Nephron (organoid): ENCODE measurements around the gene HNRNPA0.
A peak's percentile ranks its signal among the peaks of the same experiment; 100 is the strongest.

Source experiments
- H3K27ac Mint-ChIP-seq, 3 experiments: 2 replicates each; pipeline ENCODE4 v1.8.0; 2020; ENCODE audit warnings: mixed read lengths in 3 of 3, mild to moderate bottlenecking in 2 of 3, moderate library complexity in 1 of 3
- H3K27me3 Mint-ChIP-seq: 2 replicates; pipeline ENCODE4 v1.8.0; 2021; ENCODE audit warnings: low read depth, mild to moderate bottlenecking, moderate library complexity, mixed read lengths
- H3K36me3 Mint-ChIP-seq: 2 replicates; pipeline ENCODE4 v1.8.0; 2020; ENCODE audit warnings: low read depth, mixed read lengths
- H3K4me1 Mint-ChIP-seq: 2 replicates; pipeline ENCODE4 v1.8.0; 2020; ENCODE audit warnings: mixed read lengths
- H3K4me3 Mint-ChIP-seq, 3 experiments: 2 replicates each; pipeline ENCODE4 v1.8.0; 2020; ENCODE audit warnings: mild to moderate bottlenecking in 3 of 3, mixed read lengths in 3 of 3, moderate library complexity in 2 of 3
- H3K9me3 Mint-ChIP-seq: 2 replicates; pipeline ENCODE4 v1.8.0; 2020; ENCODE audit warnings: mixed read lengths
- TF ChIP-seq, protein P1 (sequence below), 3 experiments: fragments of 200-600 bp; sonication (generic); IDR thresholded peaks; one replicate each; pipeline ENCODE4 v1.5.0; 2021; ENCODE audit warnings: antibody characterized with exemption in 3 of 3; ENCODE audit not compliant: unreplicated experiment in 3 of 3

HNRNPA0 gene

DNA sequence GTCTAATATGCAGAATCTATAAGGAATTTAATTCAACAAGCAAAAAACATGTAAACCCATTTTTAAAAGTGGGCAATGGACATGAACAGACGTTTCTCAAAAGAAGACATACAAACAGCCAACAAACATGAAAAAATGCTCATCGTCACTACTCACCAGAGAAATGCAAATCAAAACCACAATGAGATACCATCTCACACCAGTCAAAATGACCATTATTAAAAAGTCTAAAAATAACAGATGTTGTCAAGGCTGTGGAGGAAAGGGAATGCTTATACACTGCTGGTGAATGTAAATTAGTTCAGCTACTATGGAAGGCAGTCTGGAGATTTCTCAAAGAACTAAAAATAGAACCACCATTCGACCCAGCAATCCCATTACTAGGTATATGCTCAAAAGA lies 15.2 kb downstream of the HNRNPA0 start:
- Mint-ChIP-seq H3K27ac (no peak overlapping the region), H3K4me3 (no peak overlapping the region), H3K36me3 (no peaks in the 10 kb centered on the region), H3K27me3 (no peaks in the 10 kb centered on the region), H3K4me1 (no peaks in the 10 kb centered on the region), H3K9me3 (peaks cover 5% of the 10 kb centered on the region)
- TF ChIP-seq, protein P1, sequence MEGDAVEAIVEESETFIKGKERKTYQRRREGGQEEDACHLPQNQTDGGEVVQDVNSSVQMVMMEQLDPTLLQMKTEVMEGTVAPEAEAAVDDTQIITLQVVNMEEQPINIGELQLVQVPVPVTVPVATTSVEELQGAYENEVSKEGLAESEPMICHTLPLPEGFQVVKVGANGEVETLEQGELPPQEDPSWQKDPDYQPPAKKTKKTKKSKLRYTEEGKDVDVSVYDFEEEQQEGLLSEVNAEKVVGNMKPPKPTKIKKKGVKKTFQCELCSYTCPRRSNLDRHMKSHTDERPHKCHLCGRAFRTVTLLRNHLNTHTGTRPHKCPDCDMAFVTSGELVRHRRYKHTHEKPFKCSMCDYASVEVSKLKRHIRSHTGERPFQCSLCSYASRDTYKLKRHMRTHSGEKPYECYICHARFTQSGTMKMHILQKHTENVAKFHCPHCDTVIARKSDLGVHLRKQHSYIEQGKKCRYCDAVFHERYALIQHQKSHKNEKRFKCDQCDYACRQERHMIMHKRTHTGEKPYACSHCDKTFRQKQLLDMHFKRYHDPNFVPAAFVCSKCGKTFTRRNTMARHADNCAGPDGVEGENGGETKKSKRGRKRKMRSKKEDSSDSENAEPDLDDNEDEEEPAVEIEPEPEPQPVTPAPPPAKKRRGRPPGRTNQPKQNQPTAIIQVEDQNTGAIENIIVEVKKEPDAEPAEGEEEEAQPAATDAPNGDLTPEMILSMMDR (IDR thresholded peaks at IDR 0.05; ENCODE audit: unreplicated experiment in 3 of 3) = no peak

DNA sequence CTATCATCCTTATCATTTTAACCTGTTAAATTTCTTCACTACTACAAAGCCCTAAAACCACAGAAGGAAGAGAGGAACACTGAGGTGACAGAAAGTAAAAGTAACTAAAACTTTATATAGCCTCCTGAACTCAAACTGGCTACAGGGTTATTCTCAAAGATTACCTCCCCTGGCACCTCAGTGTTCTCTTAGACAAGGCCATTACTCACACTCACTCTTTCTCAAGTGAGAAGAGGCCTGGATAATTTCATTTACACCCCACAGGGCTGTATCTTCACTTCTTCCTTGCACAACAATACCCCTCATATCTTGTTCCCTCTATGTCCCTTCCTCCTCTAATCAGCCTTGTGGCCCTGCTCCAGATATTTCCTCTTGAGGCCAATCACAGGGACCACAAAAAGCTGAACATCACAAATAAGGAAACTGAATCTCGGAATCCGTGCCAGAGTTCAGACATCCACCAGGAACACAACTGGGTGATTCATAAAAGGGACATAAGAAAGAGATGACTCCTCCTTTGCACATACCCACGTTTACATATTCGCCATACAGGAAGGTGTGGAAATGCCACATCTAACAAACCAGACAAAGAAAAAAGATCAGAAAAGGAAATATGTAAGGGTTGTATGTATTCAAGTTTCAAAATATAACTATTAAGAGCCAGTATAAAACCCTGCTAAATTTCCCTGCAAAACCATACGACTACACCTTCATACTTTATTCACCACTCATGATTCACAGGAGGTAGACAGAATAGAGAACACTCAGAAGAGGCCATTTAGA lies 16.6 kb downstream of the HNRNPA0 start:
- Mint-ChIP-seq H3K4me3 (peak overlapping the region in 2 of 3 experiments; percentile 4 to 46), H3K27ac (peak overlapping the region in 1 of 3 experiments; percentile 57), H3K36me3 (no peaks in the 10 kb centered on the region), H3K27me3 (no peaks in the 10 kb centered on the region), H3K9me3 (peaks cover 5% of the 10 kb centered on the region), H3K4me1 (peaks cover 7% of the 10 kb centered on the region)
- TF ChIP-seq, protein P1 (IDR thresholded peaks at IDR 0.05; ENCODE audit: unreplicated experiment in 3 of 3) = no peak

DNA sequence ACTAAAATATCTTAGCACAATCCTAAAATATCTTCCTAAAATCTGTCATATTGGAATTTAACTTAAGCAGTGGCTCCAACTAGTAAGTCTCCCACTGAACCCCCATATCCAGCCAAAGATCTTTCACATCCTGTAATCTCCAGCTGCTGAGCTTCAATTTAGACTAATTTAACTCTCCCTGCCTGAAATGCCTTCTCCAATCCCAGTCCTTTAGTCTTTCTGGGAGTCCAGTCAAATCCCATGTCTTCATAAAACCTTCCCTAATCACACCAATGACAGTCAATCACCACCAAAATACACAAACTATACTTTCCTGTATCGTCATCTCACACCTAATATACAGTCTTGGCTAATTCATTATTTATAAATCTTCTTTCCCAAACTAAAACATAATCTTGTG lies 17.7 kb downstream of the HNRNPA0 start:
- H3K27ac Mint-ChIP-seq = no peak overlapping the region
- no peaks in the 10 kb centered on the region for H3K36me3 Mint-ChIP-seq
- no peak overlapping the region for H3K4me3 Mint-ChIP-seq
- H3K4me1 Mint-ChIP-seq = peaks cover 7% of the 10 kb centered on the region
- TF ChIP-seq, protein P1 (IDR thresholded peaks at IDR 0.05; ENCODE audit: unreplicated experiment in 3 of 3) = no peak
- peaks cover 5% of the 10 kb centered on the region for H3K9me3 Mint-ChIP-seq
- no peaks in the 10 kb centered on the region for H3K27me3 Mint-ChIP-seq

DNA sequence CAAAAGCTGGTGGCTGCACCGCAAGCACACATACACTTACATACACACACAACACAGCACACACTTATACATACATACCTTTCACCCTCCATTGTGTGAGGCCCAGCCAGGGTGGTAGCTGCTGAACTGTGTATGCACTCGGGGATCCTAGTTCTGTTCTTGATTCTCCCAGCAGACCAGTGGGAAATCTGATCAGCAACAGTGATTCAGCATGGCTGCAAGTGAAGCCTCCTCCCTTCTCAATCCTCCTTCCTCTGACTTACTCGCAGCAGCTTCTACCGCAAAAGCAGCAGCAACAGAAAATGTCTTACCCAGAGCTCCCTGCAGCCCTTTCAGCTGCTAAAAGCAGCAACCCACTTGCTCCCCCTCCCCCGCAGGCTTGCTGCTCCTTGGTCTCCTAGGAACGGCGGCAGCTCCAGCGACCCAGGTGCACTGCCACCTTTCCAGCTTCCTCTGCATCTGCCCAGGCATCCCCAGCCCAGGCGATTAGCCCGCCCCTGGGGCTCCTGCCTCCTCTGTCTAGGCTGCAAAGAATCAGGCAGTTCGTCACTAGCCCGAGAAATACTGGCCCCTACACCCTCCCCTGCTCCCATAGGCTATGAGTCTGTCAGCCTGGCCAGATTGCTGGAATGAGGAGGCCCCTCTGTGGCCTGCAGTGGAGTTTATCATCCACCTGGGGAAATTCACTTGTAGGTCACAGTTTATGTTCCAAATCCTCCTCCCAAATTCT lies 18.4 kb downstream of the HNRNPA0 start, which contains the start of gene KLHL3:
Gene KLHL3, minus strand, starts transcription at position 535 of the 730 bp plus-strand sequence. Its CDS starts 443 bp downstream, at position 92.
- Mint-ChIP-seq H3K27me3 (no peaks in the 10 kb centered on the region), H3K36me3 (no peaks in the 10 kb centered on the region), H3K4me3 (no peak within 1 kb of the TSS), H3K27ac (no peak within 1 kb of the TSS), H3K4me1 (peaks cover 7% of the 10 kb centered on the region), H3K9me3 (peaks cover 5% of the 10 kb centered on the region)
- TF ChIP-seq, protein P1 (IDR thresholded peaks at IDR 0.05; ENCODE audit: unreplicated experiment in 3 of 3) = peak; percentile 16 to 27 (median 16)

DNA sequence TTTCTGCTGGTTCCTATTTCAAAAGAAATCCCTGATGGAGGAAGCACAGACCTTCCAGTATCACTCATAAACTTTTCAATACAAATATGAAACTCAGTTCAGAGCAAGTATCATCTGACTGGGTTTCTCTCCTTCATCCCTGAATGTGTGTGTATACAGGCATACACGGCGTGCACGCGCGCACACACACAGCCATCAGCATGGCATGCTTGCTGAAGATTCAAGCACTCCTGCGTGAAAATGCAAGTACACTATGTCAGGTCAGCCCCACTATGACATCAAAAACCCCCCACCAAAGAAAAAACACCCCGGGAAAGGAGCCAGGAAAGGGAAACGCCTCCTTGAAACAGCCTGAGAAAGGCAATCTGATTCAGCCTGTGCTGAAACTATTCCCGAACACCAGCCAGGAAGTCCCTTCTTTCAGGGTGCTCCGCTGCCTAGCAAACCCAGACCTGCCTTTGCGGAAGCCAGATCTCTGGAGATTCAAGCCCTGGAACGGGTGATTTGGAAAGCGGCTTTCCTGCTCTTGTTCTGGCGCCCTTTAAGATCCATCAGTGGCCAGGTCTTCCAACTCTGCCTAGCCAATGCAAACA lies 19.1 kb downstream of the HNRNPA0 start:
- TF ChIP-seq, protein P1 (IDR thresholded peaks at IDR 0.05; ENCODE audit: unreplicated experiment in 3 of 3) = no peak
- peaks cover 5% of the 10 kb centered on the region for H3K9me3 Mint-ChIP-seq
- H3K27me3 Mint-ChIP-seq = no peaks in the 10 kb centered on the region

More for the DNA sequence above, 19.1 kb downstream of the HNRNPA0 start:
- Mint-ChIP-seq H3K27ac (no peak overlapping the region), H3K36me3 (no peaks in the 10 kb centered on the region), H3K4me3 (no peak overlapping the region), H3K4me1 (peaks cover 7% of the 10 kb centered on the region)
